Measurements from ENCODE around the gene OIP5. TPM values are rescaled to one million over a fixed set of nuclear protein-coding genes. Genes with fewer than 3 reads are reported as not detected.
"Not testable (repeated sequence)": the region's sequence is repeated elsewhere in the genome, so short reads cannot be mapped to it uniquely, and the experiment has no call there.

OIP5 gene
- polyA plus RNA-seq, 3 donors, result 7.2 to 12.2 (median 10.5) TPM

GRCh38 chr15:41279535-41280283 is 52.7 kb downstream of the OIP5 start:
- DNase-seq (ENCODE audit: extremely low read depth in 1 of 11, low read depth in 9 of 11, low spot score in 4 of 11), result no peak

- no peak for DNase-seq (ENCODE audit: extremely low read depth in 1 of 11, low read depth in 9 of 11, low spot score in 4 of 11)
These were observed 54.1 kb downstream of the OIP5 start for GRCh38 chr15:41278319-41278718.

- no peak for DNase-seq (ENCODE audit: extremely low read depth in 1 of 11, low read depth in 9 of 11, low spot score in 4 of 11)
These were observed 55.6 kb downstream of the OIP5 start for GRCh38 chr15:41276831-41277230.

- no peak for DNase-seq (ENCODE audit: extremely low read depth in 1 of 11, low read depth in 9 of 11, low spot score in 4 of 11)
These were observed 62.5 kb downstream of the OIP5 start for GRCh38 chr15:41269887-41270286.

GRCh38 chr15:41263891-41264351 is 68.5 kb downstream of the OIP5 start:
- DNase-seq (ENCODE audit: extremely low read depth in 1 of 11, low read depth in 9 of 11, low spot score in 4 of 11), result no peak

- DNase-seq (ENCODE audit: extremely low read depth in 1 of 11, low read depth in 9 of 11, low spot score in 4 of 11), result no peak
These were observed 69.8 kb downstream of the OIP5 start for GRCh38 chr15:41262571-41262970.

GRCh38 chr15:41260924-41261323 is 71.5 kb downstream of the OIP5 start:
- not testable (repeated sequence) for DNase-seq (ENCODE audit: extremely low read depth in 1 of 11, low read depth in 9 of 11, low spot score in 4 of 11)

GRCh38 chr15:41259546-41260189 is 72.7 kb downstream of the OIP5 start:
- no peak for DNase-seq (ENCODE audit: extremely low read depth in 1 of 11, low read depth in 9 of 11, low spot score in 4 of 11)

Other genes starting within 250 kb of the OIP5 start
- 10 to 100 TPM; 21.3 to 24.7 (median 22.4) TPM for gene INO80, start 216.3 kb downstream of the OIP5 start, polyA plus RNA-seq (ENCODE audit: insufficient read length in 3 of 3)
- not detected for gene EXD1, start 101.8 kb downstream of the OIP5 start, polyA plus RNA-seq (ENCODE audit: insufficient read length in 3 of 3)
- gene CHP1, start 101.3 kb downstream of the OIP5 start, polyA plus RNA-seq (ENCODE audit: insufficient read length in 3 of 3), result 10 to 100 TPM; 55.6 to 63.5 (median 62.3) TPM
- 100 to 1,000 TPM in 2 of 3 donors, 10 to 100 TPM in 1; 87.8 to 119 (median 117) TPM for gene NUSAP1, start 290 bp upstream of the OIP5 start, polyA plus RNA-seq (ENCODE audit: insufficient read length in 3 of 3)
- 10 to 100 TPM; 22.7 to 27.2 (median 25.8) TPM for gene NDUFAF1, start 69.9 kb upstream of the OIP5 start, polyA plus RNA-seq (ENCODE audit: insufficient read length in 3 of 3)
- 10 to 100 TPM; 62.8 to 73.0 (median 66.3) TPM for gene RTF1, start 84.5 kb upstream of the OIP5 start, polyA plus RNA-seq (ENCODE audit: insufficient read length in 3 of 3)
- under 1 TPM; 0.44 to 0.63 (median 0.47) TPM for gene ITPKA, start 161.3 kb upstream of the OIP5 start, polyA plus RNA-seq (ENCODE audit: insufficient read length in 3 of 3)
- gene LTK, start 181.2 kb upstream of the OIP5 start, polyA plus RNA-seq (ENCODE audit: insufficient read length in 3 of 3), result 1 to 10 TPM; 1.9 to 2.8 (median 2.2) TPM
- 10 to 100 TPM; 25.5 to 33.0 (median 31.9) TPM for gene RPAP1, start 211.7 kb upstream of the OIP5 start, polyA plus RNA-seq (ENCODE audit: insufficient read length in 3 of 3)
- 100 to 1,000 TPM; 139 to 175 (median 140) TPM for gene TYRO3, start 226.6 kb upstream of the OIP5 start, polyA plus RNA-seq (ENCODE audit: insufficient read length in 3 of 3)

Data from renal cortex interstitium (tissue), 11 donors.